Measurements from ENCODE around the gene GNPTAB.

DNA sequence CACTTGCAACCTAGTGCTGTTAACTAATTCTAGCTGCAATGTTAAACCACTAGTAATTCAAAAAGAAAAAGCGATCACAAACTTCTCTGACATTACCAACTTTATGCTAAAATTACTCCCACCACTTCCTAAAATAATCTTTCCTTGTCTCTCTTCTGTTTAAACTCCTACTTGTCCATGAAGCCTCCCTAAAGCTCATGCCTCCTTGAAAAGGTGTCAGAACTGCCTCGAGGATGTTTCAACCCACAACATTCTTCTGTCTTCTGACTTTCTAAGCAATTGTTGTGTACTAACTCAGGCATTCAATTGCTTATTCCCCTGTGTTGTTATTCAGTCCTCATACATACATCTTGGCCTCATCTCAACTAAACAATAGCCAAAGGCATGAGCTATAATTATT is 5.9 kb downstream of the GNPTAB start:
- TF ChIP-seq, protein P1, sequence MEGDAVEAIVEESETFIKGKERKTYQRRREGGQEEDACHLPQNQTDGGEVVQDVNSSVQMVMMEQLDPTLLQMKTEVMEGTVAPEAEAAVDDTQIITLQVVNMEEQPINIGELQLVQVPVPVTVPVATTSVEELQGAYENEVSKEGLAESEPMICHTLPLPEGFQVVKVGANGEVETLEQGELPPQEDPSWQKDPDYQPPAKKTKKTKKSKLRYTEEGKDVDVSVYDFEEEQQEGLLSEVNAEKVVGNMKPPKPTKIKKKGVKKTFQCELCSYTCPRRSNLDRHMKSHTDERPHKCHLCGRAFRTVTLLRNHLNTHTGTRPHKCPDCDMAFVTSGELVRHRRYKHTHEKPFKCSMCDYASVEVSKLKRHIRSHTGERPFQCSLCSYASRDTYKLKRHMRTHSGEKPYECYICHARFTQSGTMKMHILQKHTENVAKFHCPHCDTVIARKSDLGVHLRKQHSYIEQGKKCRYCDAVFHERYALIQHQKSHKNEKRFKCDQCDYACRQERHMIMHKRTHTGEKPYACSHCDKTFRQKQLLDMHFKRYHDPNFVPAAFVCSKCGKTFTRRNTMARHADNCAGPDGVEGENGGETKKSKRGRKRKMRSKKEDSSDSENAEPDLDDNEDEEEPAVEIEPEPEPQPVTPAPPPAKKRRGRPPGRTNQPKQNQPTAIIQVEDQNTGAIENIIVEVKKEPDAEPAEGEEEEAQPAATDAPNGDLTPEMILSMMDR (IDR thresholded peaks at IDR 0.05), result no peak
- TF ChIP-seq POLR2A (IDR thresholded peaks at IDR 0.05), result no peak
- no peak for TF ChIP-seq EP300 (IDR thresholded peaks at IDR 0.05)

All from tibial nerve (tissue), 4 donors.